AG09319 (cell line): ENCODE results near the gene AMPD1.

Experiments
- DNase-seq: peaks from one replicate; pipeline ENCODE4 v3.0.0-alpha.2; 2010; ENCODE audit warnings: low read depth; ENCODE audit errors: extremely low read depth
- TF ChIP-seq, protein P1 (sequence below): IDR thresholded peaks from 2 replicates; pipeline ENCODE4 v1.5.1; 2011; ENCODE audit warnings: low read depth, mild to moderate bottlenecking, inconsistent platforms, low read length, moderate library complexity

AMPD1 gene

GRCh38 chr1:114700036-114700600 lies 4.8 kb upstream of the AMPD1 start:
- DNase-seq = no peak
- TF ChIP-seq, protein P1, sequence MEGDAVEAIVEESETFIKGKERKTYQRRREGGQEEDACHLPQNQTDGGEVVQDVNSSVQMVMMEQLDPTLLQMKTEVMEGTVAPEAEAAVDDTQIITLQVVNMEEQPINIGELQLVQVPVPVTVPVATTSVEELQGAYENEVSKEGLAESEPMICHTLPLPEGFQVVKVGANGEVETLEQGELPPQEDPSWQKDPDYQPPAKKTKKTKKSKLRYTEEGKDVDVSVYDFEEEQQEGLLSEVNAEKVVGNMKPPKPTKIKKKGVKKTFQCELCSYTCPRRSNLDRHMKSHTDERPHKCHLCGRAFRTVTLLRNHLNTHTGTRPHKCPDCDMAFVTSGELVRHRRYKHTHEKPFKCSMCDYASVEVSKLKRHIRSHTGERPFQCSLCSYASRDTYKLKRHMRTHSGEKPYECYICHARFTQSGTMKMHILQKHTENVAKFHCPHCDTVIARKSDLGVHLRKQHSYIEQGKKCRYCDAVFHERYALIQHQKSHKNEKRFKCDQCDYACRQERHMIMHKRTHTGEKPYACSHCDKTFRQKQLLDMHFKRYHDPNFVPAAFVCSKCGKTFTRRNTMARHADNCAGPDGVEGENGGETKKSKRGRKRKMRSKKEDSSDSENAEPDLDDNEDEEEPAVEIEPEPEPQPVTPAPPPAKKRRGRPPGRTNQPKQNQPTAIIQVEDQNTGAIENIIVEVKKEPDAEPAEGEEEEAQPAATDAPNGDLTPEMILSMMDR = no peak

- TF ChIP-seq, protein P1 = no peak
- no peak for DNase-seq
Observed at GRCh38 chr1:114696810-114697209, 1.5 kb upstream of the AMPD1 start.

- TF ChIP-seq, protein P1 = no peak
- DNase-seq = no peak
Observed at GRCh38 chr1:114694540-114695310, 621 bp downstream of the AMPD1 start.

DNA sequence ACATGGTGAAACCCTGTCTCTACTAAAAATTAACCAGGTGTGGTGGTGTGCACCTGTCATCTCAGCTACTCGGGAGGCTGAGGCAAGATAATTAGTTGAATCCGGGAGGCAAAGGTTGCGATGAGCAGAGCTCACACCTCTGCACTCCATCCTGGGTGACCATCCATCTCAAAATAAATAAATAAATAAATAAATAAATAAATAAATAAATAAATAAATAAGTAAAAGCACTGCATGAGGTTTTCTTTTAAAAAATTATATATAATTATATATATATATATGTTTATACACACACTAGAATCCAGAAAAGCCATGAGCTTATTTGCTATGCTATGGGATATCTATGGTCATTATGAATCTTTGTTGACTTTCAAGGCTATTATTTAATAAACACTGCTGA lies 2.4 kb downstream of the AMPD1 start:
- no peak for DNase-seq
- TF ChIP-seq, protein P1 = no peak

DNA sequence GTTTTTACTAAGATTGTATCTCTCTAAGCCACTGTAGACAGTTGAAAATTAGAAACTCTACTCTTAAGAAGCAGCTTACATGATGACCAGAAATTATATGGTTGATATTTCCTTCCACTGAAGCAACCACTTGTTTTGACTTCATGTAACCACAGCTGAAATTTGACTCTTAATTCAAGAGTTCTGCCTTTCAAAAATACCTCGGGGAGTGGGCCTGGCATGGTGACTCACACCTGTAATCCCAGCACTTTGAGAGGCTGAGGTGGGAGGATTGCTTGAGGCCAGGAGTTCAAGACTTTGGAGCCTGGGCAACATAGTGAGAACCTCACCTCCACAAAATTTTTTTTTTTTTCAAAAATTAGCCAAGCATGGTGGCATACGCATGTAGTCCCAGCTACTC lies 4.3 kb downstream of the AMPD1 start:
- no peak for DNase-seq
- TF ChIP-seq, protein P1 = no peak

- no peak for DNase-seq
- TF ChIP-seq, protein P1 = no peak
Observed at GRCh38 chr1:114690148-114690547, 5.2 kb downstream of the AMPD1 start.

- DNase-seq = no peak
- TF ChIP-seq, protein P1 = no peak
Observed at GRCh38 chr1:114688526-114688925, 6.8 kb downstream of the AMPD1 start.
